Hematopoietic multipotent progenitor cell (in vitro differentiated cells): ENCODE measurements around the gene ANGEL1. TPM values are rescaled to one million over a fixed set of nuclear protein-coding genes. Genes with fewer than 3 reads are reported as not detected.

ENCODE experiments used
- DNase-seq, 3 donors: peaks; one replicate each; pipeline ENCODE4 v3.0.0-alpha.2; 2011 to 2015; ENCODE audit warnings: low read depth in 2 of 3, low spot score in 2 of 3
- total RNA-seq: library from RNA; depleted of rRNA; stranded (reverse); fragments of >200 nt; gene quantifications from one replicate; pipeline ENCODE4 v1.2.3, GENCODE V29; 2012

ANGEL1 gene
- 18.3 TPM for total RNA-seq

- peak; percentile 94 to 97 (median 96) for DNase-seq
Measured at GRCh38 chr14:76812422-76813383, at the start of gene ANGEL1. Gene ANGEL1, minus strand, starts transcription at chr14:76812882. Its CDS starts 55 bp downstream, at chr14:76812827.

- no peak for DNase-seq
Measured at GRCh38 chr14:76861574-76862255, 49.0 kb upstream of the ANGEL1 start.

GRCh38 chr14:76856769-76857168, 44.1 kb upstream of the ANGEL1 start:
- DNase-seq, result no peak

GRCh38 chr14:76855066-76855465, 42.4 kb upstream of the ANGEL1 start:
- no peak for DNase-seq

- no peak for DNase-seq
Measured at GRCh38 chr14:76848879-76849278, 36.2 kb upstream of the ANGEL1 start.

- DNase-seq, result peak in 1 of 3 donors; percentile 75
Measured at GRCh38 chr14:76846331-76847047, 33.8 kb upstream of the ANGEL1 start.

GRCh38 chr14:76844223-76844622, 31.5 kb upstream of the ANGEL1 start:
- peak in 2 of 3 donors; percentile 42 to 63 for DNase-seq

GRCh38 chr14:76842414-76842813, 29.7 kb upstream of the ANGEL1 start:
- DNase-seq, result no peak

GRCh38 chr14:76837524-76837923, 24.8 kb upstream of the ANGEL1 start:
- DNase-seq, result no peak

- no peak for DNase-seq
Measured at GRCh38 chr14:76836029-76836630, 23.4 kb upstream of the ANGEL1 start.

GRCh38 chr14:76834241-76834661, 21.6 kb upstream of the ANGEL1 start:
- DNase-seq, result no peak

GRCh38 chr14:76833011-76833410, 20.3 kb upstream of the ANGEL1 start:
- DNase-seq, result no peak

- no peak for DNase-seq
Measured at GRCh38 chr14:76832503-76832988, 19.9 kb upstream of the ANGEL1 start.

- no peak for DNase-seq
Measured at GRCh38 chr14:76830556-76830955, 17.9 kb upstream of the ANGEL1 start.

- no peak for DNase-seq
Measured at GRCh38 chr14:76829650-76830421, 17.2 kb upstream of the ANGEL1 start.

- DNase-seq, result no peak
Measured at GRCh38 chr14:76829013-76829365, 16.3 kb upstream of the ANGEL1 start.

- no peak for DNase-seq
Measured at GRCh38 chr14:76828339-76829012, 15.8 kb upstream of the ANGEL1 start.

- DNase-seq, result no peak
Measured at GRCh38 chr14:76827696-76828296, 15.1 kb upstream of the ANGEL1 start.

- no peak for DNase-seq
Measured at GRCh38 chr14:76826122-76826521, 13.4 kb upstream of the ANGEL1 start, which contains the start of gene LRRC74A. Gene LRRC74A, plus strand, starts transcription at chr14:76826408. Its CDS starts 290 bp downstream, at chr14:76826698.
